IPS DF 4.7 (cell line): ENCODE data around the gene LDB3.

Experiments used
- DNase-seq: peaks from one replicate; pipeline ENCODE4 v3.0.0-alpha.2; 2013; ENCODE audit warnings: low spot score; ENCODE audit errors: extremely low read depth

Gene LDB3

DNA sequence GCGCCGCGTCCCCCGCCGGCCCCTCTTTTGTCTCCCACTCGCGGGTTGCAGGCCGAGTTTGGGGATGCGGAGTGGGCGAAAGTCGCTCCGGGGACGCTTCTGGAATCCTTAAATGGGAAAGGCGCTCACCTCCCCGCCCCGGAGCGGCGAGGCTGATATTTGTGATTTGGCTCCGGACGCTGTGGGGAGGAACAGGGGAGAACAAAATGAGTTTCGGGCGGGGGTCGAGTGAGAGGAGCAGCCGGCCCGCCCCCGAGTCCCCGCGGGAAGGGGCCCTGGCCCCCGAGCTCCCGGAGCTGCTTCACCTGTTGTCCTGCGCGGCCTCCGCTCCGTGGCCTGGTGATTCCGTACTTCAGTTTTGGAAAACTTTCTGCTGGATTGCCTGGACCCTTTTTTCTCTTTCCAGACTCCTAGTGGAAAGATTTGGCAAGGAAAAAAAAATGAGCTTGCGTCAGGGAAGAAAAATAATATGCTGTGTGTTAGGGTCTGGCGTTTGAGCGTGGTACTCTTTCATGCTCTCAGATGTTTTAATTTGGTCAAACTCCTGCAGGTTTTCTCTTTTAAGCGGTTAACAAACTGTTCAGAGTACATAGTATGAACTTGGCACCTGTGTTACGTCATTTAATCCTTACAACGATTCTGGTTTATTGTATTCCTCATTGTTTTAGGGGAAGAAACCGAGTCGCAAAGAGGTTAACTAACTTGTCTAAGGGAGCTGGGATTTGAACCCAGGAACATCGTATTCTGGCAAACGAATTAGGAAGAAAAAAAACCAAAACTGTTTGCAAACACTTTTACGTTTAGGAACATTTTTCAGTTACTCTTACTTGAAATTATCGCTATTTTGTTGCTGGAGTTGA is 89.0 kb downstream of the LDB3 start:
- DNase-seq: no peak

DNA sequence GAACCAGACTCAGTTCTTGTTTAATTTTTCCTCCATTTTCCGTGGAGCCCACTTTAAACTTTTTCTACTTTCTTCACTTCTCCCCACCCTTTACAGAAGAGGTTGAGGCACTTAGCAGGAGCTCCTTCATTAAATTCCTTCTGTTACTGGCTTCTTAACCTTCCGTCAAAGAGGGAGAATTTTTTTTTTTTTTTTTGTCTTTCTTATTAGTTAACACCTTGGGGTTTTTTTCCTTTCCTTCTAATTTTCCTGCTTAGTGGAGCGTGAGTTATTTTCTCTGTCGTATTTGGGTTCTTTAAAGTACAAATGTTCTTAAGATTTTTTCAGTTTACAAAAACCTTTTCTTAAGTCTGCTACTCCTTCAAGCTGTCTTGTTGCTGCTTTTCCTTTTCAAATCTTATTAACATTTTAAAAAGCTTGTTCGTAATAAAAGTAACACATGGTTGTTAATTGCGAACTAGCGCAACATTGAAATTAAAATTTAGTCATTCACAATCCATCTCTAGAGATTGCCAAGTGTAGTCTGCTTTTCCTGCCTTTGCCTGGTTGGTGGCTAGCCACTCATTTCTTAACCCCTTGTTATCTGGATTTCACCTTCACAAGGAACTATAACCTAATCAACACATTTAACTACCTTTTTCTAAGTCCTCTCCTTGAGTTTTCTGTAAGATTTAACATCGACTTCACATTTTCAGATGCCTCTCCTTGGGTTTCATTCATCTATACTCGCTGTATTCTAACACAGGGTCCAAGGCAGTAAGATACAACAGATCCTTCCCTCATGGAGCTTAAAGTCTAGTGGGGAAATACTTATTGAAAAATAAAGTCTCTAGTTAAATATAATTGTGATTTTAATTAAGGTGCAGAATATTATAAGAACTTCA is 90.1 kb downstream of the LDB3 start:
- DNase-seq: no peak

DNA sequence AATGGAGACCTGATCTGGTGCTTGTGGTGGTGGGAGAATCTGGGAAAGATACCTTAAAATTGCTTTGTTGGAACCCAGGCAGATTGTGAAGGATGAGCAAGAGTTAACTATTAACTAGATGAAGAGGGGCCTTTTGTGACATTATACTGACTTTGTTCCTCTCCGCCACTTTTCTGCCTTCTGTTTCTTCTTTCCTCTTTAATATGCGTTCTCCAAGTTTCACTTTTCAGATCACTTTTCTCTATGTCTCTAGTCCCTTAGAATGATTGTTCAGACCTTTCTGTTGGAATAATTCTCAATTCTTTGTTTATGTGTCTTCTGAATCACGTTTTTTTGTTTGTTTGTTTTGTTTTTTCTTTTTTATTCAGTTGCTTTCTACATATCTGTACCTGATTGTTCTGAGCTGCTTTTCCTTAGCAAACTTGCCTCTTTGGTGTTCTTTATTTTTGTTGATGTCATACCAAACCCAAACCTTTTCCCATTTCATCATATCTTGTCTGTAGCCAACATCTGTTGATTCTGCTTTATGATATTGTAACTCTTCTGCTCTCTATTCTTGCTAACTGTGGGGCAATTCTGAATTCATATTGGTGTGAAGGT is 90.9 kb downstream of the LDB3 start:
- no peak for DNase-seq

DNA sequence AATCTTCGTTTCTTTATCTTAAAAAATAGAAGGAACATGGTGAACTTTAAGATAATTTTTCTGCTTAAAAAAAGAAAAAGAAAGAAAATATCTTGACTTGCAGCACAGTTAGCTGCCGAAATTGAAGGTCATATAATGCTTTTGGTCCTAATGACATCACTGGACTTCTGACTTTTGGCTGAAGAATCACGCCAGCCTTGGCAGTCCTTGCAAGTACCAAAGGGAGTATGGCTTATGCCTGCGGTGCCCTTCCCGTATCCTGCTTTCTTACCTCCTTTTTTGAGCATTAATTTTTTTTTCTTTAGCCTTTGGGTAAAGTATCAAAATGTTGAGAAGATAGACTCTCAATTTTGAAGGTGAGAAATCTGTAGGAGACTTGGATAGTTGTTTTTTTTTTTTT is 95.1 kb downstream of the LDB3 start:
- no peak for DNase-seq

DNA sequence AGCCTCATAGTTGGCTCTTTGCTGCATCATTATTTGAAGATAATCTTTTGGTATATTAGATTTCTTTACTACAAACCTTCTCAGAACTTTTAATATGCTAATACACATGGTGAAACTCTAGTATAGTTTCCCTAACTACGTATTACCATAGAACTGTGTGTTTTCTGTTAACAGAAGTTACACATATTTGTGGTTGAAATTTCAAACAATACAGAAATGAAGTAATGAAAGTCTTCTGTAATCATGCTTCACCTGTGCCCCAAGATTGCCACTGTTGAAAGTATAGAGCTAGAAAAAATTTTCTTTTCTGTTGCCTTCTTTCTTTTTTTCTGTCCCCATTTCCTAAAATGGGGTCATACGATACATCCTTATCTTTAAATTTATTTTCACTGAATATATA is 97.2 kb downstream of the LDB3 start:
- DNase-seq: no peak

DNA sequence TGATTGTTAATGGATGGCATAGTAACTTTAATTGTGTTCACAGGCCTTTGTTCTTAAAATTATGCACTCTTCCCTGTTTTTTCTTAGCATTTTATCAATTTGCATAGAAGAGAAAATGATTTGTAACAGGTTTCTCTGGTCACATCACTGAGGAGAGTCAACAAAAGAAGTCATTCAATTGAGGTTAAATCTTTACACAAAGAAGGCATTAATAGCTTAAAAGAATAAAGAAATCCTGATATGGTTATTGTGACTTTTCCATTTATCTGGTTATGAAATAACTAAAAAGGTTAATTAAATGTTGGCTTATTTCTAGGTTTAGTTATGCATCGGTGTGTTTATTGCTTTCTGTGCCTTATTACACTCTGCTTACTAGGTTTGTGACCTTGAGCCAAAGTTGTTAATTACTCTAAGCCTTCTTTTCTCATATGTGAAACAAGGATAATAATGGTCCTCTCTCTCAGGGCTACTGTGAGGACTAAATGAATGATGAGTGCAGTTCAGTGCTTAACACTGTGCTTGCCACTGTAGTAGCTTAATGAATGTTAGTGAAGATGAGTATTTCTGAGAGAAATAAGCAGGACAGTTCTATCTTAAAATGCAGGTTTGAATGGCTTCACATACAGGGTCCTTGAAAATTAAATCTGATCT is 100.2 kb downstream of the LDB3 start:
- no peak for DNase-seq

DNA sequence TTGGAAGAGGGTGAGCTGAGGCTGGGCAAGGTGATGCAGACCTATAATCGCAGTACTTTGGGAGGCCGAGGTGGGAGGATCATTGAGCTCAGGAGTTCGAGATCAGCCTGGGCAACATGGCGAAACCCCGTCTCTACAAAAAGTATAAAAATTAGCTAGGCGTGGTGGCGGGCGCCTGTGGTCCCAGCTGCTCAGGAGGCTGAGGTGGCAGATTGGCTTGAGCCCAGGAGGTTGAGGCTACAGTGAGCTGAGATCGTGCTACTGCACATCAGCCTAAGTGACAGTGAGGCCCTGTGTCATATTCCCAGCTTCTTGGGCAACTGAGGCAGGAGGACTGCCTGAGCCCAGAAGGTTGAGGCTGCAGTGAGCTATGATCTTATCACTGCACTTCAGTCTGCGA is 101.7 kb downstream of the LDB3 start:
- DNase-seq: no peak

DNA sequence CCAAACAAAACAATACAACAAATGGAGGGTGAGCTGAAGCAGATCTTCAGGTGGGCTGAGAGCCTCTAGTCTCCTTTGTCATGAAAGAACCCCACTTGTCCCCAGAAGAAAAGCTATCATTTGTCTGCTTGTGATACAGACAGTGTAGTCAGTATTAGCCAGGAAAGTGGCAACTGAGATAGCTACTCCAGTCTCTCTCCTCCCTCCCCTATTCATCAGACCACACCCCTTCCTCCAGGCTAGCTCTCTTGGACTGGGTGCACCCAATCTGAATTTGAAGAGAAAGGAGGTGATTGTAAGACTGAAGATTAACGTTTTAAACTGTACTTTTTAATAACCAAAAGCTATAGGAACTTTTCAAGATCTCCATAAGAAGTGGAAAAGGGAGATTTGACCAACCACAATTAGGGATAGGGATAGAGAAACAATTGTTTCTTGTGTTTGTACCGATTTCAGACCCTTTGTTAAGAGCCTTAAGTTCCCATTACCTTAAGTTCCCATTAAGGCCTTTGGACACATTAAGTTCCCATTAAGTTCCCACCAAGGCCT is 102.2 kb downstream of the LDB3 start:
- DNase-seq: no peak

DNA sequence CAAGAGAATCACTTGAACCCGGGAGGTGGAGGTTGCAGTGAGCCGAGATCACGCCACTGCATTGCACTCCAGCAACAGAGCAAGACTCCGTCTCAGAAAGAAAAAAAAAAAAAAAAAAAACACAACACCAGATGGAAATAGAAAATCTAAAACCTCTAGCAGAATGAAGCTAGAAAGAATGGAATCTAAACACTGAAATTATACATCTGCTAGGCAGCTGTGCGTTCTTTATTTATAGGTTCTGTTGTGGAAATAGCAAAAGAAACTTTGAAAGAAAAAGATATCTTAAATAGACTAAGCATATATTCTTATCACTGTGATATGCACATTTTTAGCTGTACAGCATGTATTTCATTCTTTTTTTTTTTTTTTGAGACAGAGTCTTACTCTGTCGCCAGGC is 105.2 kb downstream of the LDB3 start:
- DNase-seq: no peak

DNA sequence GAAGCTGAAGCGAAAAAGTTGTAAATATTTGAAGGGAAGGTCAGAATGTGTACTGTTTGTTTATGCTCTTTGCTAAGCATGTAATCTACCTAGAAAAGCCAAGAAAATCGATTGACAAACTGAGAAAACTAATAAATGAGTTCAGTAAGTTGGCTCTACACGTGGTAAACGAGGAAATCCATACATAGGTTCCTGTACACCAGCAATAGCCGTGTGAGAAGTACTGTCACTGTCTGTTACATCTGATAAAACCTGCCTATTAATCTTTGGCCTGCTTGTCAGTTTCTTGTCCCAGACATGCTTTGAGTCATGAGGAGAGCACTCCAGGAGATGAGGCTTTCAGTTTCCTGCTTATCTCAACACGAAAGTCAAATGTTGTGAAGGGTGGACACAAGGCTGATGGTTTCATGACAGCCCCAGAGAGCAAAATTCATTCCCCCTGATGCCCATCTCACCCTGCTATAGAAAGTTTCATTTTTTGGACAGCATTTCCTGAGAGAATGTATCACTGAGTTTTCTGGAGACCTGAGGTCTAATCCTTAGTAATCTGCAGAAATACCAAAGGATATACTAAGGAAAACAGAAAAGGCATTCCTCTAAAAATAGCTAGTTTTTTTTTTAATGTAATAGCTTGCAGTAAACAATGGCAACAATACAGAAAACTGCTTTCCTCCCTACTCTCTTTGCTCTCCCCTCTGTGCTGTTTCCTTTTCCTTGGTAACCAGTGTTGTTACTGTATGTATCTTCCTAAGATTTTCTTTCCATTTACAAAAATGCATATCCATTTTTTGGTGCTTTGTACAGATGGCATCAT is 107.0 kb downstream of the LDB3 start:
- DNase-seq: no peak

DNA sequence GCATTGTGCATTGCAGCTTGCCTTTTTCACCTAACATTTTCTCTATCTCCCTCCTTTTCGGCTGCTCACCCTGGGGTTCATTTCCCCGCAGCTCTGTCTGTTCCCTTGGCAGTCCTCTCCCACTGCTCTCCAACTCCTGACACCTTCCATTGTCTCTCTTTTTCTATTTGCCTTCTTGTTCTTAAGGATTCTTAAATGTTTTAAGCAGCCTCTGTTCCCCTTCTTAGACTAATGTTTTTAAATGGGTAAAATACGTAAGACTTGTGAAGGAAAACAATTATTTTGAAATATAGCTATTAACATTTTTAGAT is 107.5 kb downstream of the LDB3 start:
- no peak for DNase-seq

DNA sequence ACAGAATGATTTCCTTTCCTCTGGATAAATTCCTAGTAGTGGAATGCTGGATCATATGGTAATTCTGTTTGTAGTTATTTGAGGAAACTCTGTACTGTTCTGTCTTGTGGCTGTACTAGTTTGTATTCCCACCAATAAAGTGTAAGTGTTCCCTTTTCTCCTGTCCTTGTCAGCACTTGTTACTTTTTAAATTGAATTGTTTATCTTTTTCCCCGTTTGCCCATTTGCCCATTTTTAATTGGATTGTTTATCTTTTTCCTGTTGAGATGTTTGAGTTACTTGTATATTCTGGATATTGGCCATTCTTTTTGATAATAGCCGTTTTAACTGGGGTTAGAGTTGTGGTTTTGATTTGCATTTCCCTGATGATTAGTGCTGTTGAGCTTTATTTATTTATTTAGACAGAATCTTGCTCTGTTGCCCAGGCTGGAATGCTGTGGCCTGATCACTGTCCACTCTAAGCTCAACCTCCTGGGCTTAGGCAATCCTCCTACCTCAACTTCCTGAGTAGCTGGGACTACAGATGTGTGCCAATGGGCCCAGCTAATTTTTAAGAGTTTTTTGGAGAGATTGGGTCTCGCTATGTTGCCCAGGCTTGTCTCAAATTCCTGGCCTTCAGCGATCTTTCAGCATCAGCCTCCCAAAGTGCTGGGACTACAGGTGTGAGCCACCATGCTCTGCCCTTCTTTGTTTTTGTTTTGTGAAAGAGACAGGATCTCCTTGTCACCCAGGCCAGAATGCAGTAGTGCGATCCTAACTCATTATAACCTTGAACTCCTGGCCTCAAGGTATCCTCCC is 111.1 kb downstream of the LDB3 start:
- no peak for DNase-seq

DNA sequence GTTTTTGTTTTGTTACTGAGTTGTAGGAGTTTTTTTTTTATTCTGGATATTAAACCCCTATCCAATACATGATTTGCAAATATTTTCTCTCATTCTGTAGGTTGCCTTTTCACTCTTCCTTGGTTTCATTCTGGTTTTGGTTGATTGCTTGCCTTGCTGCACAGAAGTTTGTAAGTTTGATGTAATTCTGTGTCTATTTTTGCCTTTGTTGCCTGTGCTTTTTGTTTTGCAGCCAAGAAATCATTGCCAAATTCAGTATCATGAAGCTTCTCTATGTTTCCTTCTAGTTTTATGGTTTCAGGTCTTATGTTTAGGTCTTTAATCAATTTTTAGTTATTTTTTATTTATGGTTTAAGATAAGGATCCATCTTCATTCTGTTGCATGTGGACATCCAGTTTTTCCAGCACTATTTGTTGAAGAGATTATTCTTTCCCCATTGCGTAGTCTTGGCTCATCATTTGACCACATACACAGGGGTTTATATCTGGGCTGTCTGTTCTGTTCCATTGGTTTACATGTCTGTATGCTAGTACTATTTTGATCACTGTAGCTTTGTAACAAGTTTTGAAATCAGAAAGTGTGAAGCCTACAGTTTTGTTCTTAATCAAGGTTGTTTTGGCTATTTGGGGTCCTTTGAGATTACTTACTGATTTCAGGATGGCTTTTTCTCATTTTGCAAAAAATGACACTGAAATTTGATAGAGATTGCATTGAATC is 114.5 kb downstream of the LDB3 start:
- DNase-seq: no peak

DNA sequence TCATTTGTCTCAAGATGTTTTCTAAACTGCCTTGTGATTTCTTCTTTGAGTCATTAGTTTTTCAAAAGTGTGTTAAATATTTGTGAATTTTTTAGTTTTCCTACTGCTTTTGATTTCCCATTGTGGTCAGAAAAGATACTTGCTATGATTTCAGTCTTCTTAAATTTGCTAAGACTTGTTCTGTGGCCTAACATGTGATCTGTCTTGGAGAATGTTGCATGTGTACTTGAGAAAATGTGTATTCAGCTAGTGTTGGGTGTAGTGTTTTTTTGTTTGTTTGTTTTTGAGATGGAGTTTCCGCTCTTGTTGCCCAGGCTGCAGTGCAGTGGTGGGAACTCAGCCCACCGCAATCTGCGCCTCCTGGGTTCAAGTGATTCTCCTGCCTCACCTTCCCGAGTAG is 116.7 kb downstream of the LDB3 start:
- no peak for DNase-seq
